ENCODE measurements around the gene COQ3. TPM values are rescaled to one million over a fixed set of nuclear protein-coding genes. Genes with fewer than 3 reads are reported as not detected.

Gene COQ3
- total RNA-seq, 1 donor from 2014 or later = 4.8 TPM

GRCh38 chr6:99427988-99428387 lies 34.0 kb upstream of the COQ3 start:
- no peak for TF ChIP-seq CTCF (IDR thresholded peaks at IDR 0.05; ENCODE audit: unreplicated experiment)
- Mint-ChIP-seq H3K4me3 (ENCODE audit: low read depth) (no peak overlapping the region), H3K4me1 (ENCODE audit: low read depth) (peaks cover 26% of the 10 kb centered on the region), H3K27me3 (no peaks in the 10 kb centered on the region), H3K27ac (no peak overlapping the region), H3K36me3 (ENCODE audit: insufficient read depth) (no peaks in the 10 kb centered on the region), H3K9me3 (ENCODE audit: low read depth) (no peaks in the 10 kb centered on the region)
- no peak for DNase-seq (ENCODE audit: low spot score, unreplicated experiment)

GRCh38 chr6:99426451-99426757 lies 32.4 kb upstream of the COQ3 start:
- H3K4me1 Mint-ChIP-seq (ENCODE audit: low read depth) = peaks cover 34% of the 10 kb centered on the region

GRCh38 chr6:99425647-99426450 lies 31.9 kb upstream of the COQ3 start:
- peak; percentile 61 for TF ChIP-seq CTCF (IDR thresholded peaks at IDR 0.05; ENCODE audit: unreplicated experiment)
- peak overlapping the region; percentile 96 for H3K4me3 Mint-ChIP-seq (ENCODE audit: low read depth)
- peak overlapping the region; percentile 99 for H3K27ac Mint-ChIP-seq
- no peaks in the 10 kb centered on the region for H3K27me3 Mint-ChIP-seq
- H3K36me3 Mint-ChIP-seq (ENCODE audit: insufficient read depth) = peaks cover 6% of the 10 kb centered on the region
- peaks cover 38% of the 10 kb centered on the region for H3K4me1 Mint-ChIP-seq (ENCODE audit: low read depth)
- DNase-seq (ENCODE audit: low spot score, unreplicated experiment) = peak; percentile 65
- no peaks in the 10 kb centered on the region for H3K9me3 Mint-ChIP-seq (ENCODE audit: low read depth)

More at GRCh38 chr6:99426451-99426757, 32.4 kb upstream of the COQ3 start:
- Mint-ChIP-seq H3K27ac (peak overlapping the region; percentile 99), H3K4me3 (ENCODE audit: low read depth) (peak overlapping the region; percentile 96), H3K9me3 (ENCODE audit: low read depth) (no peaks in the 10 kb centered on the region), H3K36me3 (ENCODE audit: insufficient read depth) (peaks cover 5% of the 10 kb centered on the region), H3K27me3 (no peaks in the 10 kb centered on the region)
- no peak for DNase-seq (ENCODE audit: low spot score, unreplicated experiment)
- no peak for TF ChIP-seq CTCF (IDR thresholded peaks at IDR 0.05; ENCODE audit: unreplicated experiment)

- Mint-ChIP-seq H3K4me1 (ENCODE audit: low read depth) (peaks cover 38% of the 10 kb centered on the region), H3K27me3 (no peaks in the 10 kb centered on the region), H3K4me3 (ENCODE audit: low read depth) (peak within 1 kb of the TSS; percentile 96), H3K9me3 (ENCODE audit: low read depth) (no peaks in the 10 kb centered on the region), H3K27ac (peak within 1 kb of the TSS; percentile 99), H3K36me3 (ENCODE audit: insufficient read depth) (peaks cover 6% of the 10 kb centered on the region)
- DNase-seq (ENCODE audit: low spot score, unreplicated experiment) = peak; percentile 69
- TF ChIP-seq CTCF (IDR thresholded peaks at IDR 0.05; ENCODE audit: unreplicated experiment) = no peak
These were observed 31.0 kb upstream of the COQ3 start, which contains the start of gene PNISR for GRCh38 chr6:99424761-99425646. Gene PNISR, minus strand, starts transcription at chr6:99425308. Its CDS starts 10,649 bp downstream, at chr6:99414659.

GRCh38 chr6:99424022-99424421 lies 30.0 kb upstream of the COQ3 start:
- Mint-ChIP-seq H3K4me3 (ENCODE audit: low read depth) (peak overlapping the region; percentile 96), H3K4me1 (ENCODE audit: low read depth) (peaks cover 34% of the 10 kb centered on the region), H3K9me3 (ENCODE audit: low read depth) (no peaks in the 10 kb centered on the region), H3K27me3 (no peaks in the 10 kb centered on the region), H3K27ac (peak overlapping the region; percentile 8), H3K36me3 (ENCODE audit: insufficient read depth) (peaks cover 6% of the 10 kb centered on the region)
- DNase-seq (ENCODE audit: low spot score, unreplicated experiment) = no peak
- no peak for TF ChIP-seq CTCF (IDR thresholded peaks at IDR 0.05; ENCODE audit: unreplicated experiment)
